Endometrial microvascular endothelial cells (primary cell): Measurements from ENCODE around the gene SNTA1. TPM values are rescaled to one million over a fixed set of nuclear protein-coding genes. Genes with fewer than 3 reads are reported as not detected.
"Not testable (repeated sequence)": the region's sequence is repeated elsewhere in the genome, so short reads cannot be mapped to it uniquely, and the experiment has no call there.

Experiments
- in situ Hi-C: cut with HindIII; loops from 2 replicates; pipeline ENCODE4 v1.10.0; 2017; ENCODE audit warnings: low sequenced_read_pairs, low pct_unique_long_range_greater_than_20kb; ENCODE audit errors: inconsistent ontology term
- total RNA-seq: library from RNA; depleted of rRNA; stranded (reverse); fragments of >200 nt; gene quantifications from one replicate; pipeline ENCODE4 v1.2.3, GENCODE V29; 2015; ENCODE audit errors: inconsistent ontology term

Gene SNTA1
- total RNA-seq, 1 donor from 2014 or later, result 7.2 TPM

DNA sequence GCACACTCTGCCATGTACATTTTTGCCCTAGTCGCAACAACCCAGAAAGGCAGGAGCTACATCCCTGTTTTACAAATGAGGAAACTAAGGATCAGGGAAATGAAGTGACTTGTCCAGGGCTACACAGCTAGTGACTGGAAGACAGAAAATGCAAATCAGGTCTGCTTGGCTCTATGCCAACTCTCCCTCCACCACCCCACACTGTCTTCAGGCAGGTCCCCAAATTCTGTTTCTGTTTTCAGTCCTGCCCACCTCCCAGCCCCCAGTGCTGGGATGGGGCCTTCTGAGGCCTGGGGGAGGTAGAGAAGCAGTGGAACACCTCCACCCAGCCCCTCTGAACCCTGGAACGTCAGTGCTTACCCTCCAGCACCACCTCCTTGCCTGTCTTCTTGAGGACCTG, 5.1 kb downstream of the SNTA1 start:
- in situ Hi-C loops, result no loop called here

DNA sequence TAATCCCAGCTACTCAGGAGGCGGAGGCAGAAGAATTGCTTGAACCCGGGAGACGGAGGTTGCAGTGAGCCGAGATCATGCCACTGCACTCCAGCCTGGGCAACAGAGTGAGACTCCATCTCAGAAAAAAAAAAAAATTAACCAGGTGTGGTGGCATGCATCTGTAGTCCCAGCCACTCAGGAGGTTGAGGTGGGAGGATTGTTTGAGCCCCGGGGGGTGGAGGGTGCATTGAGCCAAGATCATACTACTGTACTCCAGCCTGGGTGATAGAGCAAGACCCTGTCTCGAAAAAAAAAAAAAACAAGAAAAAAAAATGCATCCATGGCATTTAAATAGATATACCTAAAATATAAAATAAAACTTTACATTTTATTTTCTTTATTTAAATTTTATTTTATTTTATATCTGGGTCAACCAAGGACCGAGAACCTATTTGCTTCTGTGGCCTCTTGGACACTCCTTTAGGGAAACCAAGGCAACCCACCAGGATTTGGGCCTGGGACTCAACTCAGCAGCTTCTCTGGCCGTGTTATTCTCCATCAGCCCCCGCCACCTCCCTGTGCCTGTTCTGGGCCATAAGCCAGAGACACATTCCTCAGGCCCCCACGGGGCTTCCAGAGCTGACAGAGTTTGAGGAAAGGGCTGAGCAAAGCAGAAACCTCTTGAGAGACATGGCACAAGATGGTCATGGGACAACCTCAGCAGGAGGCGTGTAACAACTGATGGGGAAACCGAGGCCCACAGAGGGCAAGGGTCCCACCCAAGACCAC, 6.2 kb downstream of the SNTA1 start:
- in situ Hi-C loops, result no loop called here

DNA sequence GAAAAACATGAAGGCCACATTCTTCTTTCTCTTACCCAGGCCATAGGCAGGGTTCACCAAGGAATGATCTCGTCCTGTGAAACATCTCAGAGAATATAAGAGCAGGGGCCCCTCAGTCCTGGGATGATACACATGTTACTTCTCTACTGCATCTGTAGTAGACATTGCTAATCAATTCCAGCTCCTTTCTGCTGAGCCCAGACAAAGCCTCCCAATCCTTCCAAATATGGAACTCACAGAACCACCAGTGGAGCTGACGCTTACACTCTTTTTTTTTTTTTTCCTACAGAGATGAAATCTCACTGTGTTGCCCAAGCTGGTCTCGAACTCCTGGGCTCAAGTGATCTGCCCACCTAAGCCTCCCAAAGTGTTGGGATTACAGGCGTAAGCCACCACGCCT, 9.1 kb downstream of the SNTA1 start:
- in situ Hi-C loops, result no loop called here

DNA sequence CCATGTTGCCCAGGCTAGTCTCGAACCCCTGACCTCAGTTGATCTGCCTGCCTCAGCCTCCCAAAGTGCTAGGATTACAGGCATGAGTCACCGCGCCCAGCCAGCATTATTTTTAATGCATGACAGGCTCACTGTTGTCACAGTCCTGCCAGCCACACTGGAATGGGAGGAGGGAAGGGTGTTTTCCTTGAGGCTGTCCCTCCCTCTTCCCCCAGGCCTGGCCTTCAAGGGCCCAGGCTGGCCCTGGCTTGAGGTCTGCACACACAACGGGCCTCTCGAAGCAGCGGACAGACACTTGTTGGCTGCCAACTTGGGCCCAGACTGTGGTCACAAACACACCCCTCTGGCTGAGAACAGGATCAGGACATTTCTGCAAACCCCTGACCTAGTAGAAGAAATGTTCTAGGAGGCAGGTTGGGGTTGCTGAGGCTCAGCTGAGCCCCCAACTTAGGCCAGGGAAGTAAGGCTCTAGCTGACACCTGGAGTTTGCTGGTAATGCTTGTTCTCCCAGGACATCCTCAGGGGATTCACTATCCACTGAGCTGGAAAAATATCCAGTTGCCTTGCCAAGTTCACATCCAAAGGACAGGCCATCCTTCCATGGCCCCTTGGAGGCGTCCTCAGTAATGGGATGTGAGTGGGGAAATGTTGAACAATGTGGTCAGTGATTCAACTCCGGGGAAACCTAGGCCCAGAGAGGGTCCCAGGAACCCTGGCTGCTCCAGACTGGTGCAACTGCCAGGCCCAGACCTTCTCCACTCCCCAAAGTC, 9.9 kb downstream of the SNTA1 start:
- in situ Hi-C loops, result no loop called here

DNA sequence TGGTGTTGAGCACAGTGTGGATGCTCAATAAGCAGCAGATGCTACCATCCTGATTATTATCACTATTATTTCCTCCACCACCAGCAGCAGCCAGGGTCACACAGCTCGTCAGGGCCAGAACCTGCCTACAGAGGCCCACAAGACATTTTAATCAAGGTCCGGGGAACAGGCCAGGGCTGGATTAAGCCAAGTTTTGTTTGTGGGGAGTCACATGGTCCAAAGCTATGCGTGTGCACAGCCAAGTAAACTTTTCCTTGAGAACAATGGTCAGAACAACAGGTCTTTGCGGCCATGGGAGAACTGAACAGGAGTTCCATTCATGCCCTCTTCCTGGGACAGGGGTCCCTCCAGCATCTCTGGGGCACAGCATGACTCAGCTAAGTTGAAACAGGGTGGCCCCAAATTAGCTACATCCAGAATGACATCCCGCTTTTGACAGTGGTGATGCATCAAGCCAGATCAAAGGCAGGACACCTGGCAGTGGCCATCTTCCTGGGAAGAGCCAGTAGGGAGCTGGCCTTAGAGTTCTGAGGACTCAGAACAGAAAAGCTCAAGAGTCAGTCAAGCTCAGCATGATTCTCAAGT, 11.7 kb downstream of the SNTA1 start:
- in situ Hi-C loops, result no loop called here

DNA sequence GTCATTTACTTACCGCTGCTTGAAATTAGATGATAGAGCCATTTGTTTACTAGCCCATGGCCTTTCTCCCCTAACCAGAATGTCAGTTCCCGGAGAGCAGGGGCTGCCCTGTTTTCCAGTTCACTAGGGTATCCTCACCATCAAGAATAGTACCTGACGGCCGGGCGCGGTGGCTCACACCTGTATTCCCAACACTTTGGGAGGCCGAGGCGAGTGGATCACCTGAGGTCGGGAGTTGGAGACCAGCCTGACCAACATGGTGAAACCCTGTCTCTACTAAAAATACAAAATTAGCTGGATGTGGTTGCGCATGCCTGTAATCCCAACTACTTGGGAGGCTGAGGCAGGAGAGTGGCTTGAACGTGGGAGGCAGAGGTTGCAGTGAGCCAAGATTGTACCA, 19.7 kb downstream of the SNTA1 start:
- in situ Hi-C loops, result not testable (repeated sequence)

DNA sequence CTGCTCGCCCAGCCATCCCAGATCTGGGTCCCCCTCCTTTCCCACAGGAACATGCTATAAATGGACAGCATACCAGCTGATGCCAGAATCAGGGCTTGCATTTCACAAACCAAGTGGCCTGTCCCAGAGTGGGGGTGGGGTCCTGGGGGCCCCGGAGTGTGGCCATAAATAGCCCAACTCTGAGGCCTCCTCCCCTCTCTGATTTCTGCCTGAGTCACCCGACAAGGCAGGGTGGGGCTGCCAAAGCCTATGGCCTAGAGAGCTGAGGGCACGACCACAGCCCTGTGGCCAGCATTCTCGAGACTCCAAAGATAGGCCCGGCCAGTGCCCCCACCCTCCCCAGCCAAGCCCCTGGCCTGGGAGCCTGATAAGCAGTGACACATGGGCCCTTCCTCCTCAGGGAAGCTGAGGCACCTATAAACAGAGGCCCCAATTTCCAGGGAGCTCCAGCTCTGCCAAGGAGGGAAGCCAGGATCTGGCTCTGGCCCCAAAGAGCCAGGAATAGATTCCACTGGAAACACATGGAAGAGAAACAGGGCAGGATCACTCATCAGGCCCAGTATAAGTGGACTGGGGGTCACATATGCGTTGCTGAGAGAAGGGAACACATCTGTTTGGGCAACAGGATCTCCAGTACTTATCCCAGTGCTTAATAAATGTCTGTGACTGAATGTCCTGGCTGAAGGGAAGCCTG, 20.3 kb downstream of the SNTA1 start:
- in situ Hi-C loops, result no loop called here

DNA sequence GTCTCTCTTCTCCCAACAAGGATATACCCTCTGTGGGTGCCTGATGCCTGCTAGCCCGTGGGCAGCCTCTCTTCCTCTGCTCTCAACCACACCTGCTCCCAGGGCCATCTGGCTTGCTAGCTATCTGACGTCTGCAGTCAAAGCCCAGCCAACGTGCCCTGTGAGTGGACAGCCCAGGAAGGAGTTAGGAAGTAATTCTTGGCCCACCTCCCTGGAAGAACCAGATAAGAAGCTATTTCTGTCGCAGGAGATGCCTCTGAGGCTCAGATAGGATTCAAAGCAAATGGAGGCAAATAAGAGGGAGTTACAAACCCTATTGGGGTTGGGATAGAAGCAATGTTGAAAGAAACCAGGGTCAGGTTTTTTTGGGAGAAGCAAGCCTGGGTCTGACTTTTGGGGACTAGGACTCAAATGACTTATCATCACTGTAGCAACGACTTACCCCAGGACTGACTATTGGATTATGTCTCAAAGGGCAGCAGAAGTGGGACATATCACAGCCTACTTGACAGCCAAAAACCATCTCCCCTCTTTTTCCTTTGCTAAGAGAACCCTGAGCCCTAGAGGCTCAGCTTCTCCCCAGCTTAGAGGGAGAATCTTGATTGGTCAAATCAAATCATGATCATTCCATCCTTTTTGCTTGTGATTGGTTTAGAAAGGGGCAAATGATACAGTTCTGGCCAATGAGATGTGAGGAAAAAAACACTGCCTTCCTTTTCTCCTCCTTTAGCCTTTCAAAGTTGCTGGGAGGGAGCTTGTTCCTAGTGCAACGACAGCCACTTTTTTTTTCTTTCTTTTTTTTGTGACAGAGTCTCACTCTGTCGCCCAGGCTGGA, 24.2 kb downstream of the SNTA1 start:
- in situ Hi-C loops, result no loop called here

DNA sequence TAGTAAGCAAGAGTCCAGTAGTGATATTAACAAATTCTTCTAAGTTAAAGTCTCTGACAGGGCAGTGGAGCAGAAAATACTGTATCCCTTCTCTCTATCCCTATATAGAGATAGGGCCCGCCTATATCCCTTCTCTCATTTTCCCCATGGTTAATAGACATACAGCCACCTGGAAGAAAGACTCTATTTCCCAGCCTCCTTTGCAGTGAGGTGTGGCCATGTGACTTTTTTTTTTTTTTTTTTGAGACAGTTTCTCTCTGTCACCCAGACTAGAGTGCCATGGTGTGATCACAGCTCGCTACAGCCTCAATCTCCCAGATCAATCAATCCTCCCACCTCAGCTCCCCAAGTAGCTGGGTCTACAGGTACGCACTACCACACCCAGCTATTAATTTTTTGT, 25.5 kb downstream of the SNTA1 start:
- in situ Hi-C loops, result no loop called here

DNA sequence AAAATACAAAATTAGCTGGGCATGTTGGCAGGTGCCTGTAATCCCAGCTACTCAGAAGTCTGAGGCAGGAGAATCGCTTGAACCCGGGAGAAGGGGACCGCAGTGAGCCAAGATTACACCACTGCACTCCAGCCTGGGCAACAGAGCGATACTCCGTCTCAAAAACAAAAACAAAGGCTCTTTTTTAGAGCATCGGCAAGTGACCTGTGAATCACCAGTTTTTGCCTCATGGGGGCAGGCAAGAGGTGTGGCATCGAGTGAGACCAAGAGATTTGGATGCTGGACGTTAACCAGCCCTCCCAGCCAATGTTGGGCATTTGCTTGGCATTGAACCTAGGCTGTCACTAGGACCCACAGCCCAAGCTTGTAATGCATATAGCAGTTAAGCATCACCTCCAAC, 27.6 kb downstream of the SNTA1 start:
- in situ Hi-C loops, result no loop called here

DNA sequence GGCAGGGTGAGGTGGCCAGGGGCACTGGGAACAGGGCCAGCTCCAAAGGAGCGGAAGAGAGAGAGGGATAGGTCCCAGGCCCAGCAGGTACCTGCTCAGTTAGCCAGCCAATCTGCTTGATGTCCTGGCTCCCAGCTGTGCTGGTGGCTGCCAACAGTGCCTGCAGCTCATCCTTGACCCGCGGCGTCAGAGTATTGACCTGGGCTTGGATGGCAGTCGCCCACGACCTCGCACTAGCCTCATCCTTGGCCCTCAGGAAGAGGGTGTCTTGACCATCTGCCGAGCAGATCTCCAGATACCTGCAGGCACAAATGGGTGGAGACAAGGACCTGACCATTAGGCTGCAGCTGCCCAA, 31.1 kb downstream of the SNTA1 start:
- in situ Hi-C loops, result no loop called here

DNA sequence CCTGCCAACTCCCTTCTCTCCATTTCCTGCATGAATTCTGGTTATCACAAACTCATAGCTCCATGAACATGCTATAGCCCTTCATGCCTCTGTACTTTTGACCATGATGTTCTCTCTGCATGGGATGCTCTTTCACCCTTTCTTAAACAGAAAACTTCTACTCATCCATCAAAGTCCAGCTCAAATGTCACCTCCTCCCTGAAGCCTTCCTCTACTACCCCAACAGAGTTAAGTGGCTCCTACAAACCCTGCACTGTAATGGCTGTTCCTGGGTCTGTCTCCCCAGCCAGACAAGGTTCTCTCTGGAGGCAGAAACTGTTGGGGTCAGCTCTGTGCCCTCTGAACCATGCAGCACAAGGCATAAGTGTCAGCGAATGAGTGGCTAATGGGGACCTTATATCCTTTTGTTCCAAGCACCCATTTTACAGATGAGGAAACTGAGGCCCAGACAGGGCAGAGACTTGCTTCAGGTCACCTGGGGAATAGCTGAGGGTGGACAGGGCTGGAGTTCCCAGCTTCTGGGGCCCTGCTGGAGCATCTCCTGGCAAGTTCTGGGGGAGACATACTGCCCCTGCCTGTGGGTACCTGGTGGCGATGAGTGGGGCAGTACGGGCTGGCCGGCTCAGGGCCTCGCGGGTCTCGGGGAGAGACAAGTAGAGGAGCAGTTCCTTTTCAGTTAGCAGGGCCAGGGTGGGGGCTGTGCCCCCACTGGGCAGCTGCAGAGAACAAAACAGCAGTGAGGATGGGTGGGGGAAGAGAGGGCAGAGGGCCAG, 31.7 kb downstream of the SNTA1 start:
- in situ Hi-C loops, result no loop called here

DNA sequence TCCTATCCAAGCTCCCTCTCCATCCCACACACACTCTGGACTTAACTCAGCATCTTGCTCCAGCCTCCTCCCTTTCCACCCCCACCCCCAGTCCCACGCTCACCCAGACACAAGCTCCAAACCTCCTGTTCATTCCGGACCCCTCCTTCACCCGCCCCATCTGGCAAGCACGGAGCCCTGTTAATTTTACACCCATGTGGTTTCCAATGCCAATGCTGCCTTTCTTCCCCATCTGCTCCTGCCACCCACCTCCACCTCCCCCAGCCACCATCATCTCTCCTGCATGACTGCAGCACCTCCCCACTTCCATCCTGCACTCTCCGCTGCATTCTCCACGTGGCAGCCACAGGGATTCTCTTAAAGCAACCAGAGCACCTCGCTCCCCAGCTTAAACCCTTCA, 32.3 kb downstream of the SNTA1 start:
- in situ Hi-C loops, result no loop called here

DNA sequence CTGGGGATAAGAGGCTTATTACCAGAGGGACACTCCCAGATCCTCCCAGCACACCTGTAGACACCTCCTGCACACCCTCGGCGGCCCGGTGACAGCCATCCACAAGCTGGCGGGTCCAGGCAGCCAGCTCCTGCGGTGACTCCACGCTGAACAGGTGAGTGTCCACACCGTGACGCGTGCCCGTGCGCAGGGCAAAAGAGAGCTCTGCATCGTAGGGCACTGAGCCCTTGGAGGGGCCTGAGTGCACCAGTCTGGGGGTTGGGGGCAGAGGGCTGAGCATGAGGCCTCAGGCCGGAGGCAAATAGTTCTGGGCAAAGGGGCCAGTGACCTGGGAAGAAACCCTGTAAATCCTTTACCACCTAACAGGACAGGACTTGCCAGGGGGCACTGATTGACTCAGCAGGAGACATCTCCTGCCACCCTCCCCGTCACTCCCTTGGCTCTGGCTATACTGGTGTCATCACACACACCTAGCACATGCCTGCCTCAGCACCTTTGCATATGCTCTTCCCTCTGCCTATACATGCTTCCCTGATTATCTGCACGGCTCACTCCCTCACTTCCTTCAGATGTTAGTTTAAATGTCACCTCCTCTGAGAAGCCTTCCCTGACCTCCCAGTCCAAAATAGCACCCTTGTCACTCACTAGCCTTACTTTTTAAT, 33.4 kb downstream of the SNTA1 start:
- in situ Hi-C loops, result no loop called here

DNA sequence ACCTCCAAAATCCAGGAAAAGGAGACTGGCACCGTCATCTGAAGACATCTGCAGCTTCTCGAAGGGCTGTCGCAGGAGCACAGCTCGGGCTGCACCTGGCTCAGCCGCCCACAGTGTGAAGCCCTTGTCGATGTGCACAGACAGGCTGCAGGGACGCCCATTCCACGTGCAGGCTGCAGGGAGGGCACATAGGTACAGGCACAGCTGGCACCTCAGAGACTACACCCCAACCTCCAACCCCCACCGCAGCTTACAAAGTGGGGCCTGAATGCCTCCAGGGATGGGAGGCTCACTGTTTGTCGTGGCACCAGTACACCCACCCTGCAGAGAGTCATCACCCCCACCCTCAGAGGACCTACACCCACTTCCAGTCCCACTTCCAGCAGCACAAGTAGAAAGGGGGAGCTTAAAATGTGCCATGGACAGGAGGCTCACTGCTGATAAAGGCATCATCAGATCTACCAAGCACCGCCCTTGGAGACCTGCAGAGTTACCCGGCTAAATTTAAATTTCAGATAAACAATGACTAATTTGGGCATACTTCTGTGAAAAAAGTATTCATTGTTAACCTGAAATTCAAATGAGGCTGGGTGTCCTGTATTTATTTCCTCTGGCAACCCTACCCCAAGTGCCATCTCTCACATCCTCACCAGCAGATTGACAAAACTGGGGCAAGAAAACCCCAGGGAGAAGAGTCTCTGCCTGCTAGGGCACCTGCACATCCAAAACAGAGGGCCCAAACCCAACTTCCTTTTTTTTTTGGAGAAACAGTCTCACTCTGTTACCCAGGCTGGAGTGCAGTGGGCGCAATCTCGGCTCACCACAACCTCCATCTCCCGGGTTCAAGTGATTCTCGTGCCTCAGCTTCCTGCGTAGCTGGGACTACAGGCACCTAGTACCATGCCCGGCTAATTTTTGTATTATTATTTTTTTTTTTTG, 34.6 kb downstream of the SNTA1 start:
- in situ Hi-C loops, result no loop called here

DNA sequence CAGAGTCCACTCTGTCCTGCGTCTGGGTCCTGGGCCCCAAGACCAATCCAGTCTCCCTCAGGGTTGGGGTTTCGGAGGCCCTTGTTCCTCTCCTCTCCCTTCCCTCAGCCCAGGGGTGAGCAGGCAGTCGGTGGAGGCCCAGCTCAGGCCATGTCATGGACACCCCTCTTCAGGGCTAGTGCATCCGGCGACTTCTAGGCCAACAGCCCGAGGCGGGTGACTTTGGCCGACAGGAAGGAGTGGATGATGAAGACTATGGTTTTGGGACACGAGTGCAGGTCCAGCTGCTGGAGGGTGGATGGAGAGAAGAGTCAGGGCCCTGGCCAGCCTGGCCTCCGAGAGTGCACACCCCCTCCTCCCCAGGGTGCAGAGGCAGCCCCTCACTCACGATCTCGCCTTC, 35.2 kb downstream of the SNTA1 start:
- in situ Hi-C loops, result no loop called here

DNA sequence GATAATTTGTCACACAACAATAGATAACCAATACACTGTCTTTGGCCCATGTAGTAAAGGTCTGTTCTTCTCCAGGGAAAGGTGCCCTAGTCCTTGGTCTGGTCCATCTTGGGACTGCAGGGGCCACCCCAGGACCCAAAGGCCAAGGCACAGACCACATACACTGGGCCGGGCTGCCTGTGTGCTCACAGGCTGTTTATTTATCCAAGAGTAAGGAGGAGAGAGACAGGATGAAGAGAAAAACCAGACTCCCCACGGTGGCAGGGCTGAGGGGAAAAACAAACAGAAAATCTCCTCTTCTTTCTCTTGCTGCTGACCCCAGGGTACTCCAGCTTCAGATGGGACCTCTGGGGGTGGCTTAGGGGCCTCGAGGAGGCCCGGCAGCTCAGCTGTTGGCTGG, 35.8 kb downstream of the SNTA1 start:
- in situ Hi-C loops, result no loop called here
